Brain microvascular endothelial cell (primary cell): ENCODE results near the gene HIVEP1.
A peak's percentile ranks its signal among the peaks of the same experiment; 100 is the strongest.

Experiments used
- DNase-seq: peaks from one replicate; pipeline ENCODE4 v3.0.0-alpha.2; 2020
- H3K27ac ChIP-seq: fragments of 250-450 bp; sonication (Bioruptor Pico); 2 replicates; pipeline ENCODE4 v1.5.1; 2020; ENCODE audit warnings: mild to moderate bottlenecking, moderate library complexity
- H3K27me3 ChIP-seq: fragments of 250-450 bp; sonication (Bioruptor Pico); replicated peaks from 2 replicates; pipeline ENCODE4 v1.5.1; 2020; ENCODE audit warnings: mild to moderate bottlenecking
- H3K36me3 ChIP-seq: fragments of 250-450 bp; sonication (Bioruptor Pico); replicated peaks from 2 replicates; pipeline ENCODE4 v1.5.1; 2020; ENCODE audit warnings: mild to moderate bottlenecking
- H3K4me3 ChIP-seq: 2 replicates; pipeline ENCODE4 v1.5.1; 2011; ENCODE audit warnings: low read depth, mild to moderate bottlenecking, control low read depth, low read length, moderate library complexity
- in situ Hi-C: cut with HindIII; loops from 2 replicates; pipeline ENCODE4 v1.10.0; 2017; ENCODE audit warnings: low sequenced_read_pairs, low pct_ligation_motif_present
- TF ChIP-seq, protein P1 (sequence below): IDR thresholded peaks from 2 replicates; pipeline ENCODE4 v1.5.1; 2011; ENCODE audit warnings: low read depth, mild to moderate bottlenecking, moderate library complexity, low read length, control low read depth, inconsistent platforms; ENCODE audit errors: missing control alignments

HIVEP1 gene

DNA sequence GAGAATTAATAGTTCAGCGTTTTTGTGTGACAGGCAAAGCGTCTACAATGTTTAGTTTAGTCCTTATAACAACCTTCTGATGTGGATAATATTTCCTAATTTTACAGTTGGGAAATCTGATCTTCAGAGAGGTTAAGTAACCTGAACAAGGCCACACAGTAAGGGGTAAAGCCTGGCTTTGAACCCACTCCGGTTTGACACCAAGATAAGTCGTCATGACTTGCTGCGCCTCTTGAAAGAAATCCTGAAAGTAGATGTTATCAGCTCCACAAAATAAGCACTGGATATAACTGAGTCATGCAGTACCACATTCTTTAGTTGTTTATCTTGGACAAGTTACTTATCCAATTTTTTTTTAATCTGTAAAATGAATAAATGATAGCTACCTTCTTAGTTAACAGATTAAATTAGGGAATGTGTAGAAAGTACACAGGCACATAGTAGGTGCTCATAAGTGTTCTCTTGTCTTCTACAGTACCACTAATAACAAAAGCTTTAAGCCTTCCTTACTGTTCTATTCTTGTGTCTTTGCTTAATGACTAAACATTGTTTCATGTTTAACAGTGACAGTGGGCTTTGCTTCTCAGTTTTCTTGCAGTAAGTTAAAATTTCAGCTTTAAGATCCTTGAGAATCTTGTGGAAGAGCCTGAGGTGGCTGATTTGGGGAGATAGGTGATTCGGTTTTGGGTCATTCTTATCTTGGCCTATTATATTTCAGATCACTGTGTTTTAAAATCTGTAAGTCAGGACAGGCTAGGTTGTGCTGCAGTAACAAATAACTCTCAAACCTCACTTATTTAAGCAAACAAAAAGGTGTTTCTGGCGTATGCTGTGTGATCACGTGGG lies 2.1 kb downstream of the HIVEP1 start:
- TF ChIP-seq, protein P1, sequence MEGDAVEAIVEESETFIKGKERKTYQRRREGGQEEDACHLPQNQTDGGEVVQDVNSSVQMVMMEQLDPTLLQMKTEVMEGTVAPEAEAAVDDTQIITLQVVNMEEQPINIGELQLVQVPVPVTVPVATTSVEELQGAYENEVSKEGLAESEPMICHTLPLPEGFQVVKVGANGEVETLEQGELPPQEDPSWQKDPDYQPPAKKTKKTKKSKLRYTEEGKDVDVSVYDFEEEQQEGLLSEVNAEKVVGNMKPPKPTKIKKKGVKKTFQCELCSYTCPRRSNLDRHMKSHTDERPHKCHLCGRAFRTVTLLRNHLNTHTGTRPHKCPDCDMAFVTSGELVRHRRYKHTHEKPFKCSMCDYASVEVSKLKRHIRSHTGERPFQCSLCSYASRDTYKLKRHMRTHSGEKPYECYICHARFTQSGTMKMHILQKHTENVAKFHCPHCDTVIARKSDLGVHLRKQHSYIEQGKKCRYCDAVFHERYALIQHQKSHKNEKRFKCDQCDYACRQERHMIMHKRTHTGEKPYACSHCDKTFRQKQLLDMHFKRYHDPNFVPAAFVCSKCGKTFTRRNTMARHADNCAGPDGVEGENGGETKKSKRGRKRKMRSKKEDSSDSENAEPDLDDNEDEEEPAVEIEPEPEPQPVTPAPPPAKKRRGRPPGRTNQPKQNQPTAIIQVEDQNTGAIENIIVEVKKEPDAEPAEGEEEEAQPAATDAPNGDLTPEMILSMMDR, result no peak
- H3K27ac ChIP-seq, result peak overlapping the region; percentile 90
- H3K27me3 ChIP-seq, result no peaks in the 10 kb centered on the region
- H3K36me3 ChIP-seq, result peaks cover 13% of the 10 kb centered on the region
- no peak overlapping the region for H3K4me3 ChIP-seq
- in situ Hi-C loops, result loop anchor here (25.0 kb wide), 1 partner anchor 252 kb away; no protein-coding TSS in a partner anchor
- DNase-seq, result peak; percentile 90

DNA sequence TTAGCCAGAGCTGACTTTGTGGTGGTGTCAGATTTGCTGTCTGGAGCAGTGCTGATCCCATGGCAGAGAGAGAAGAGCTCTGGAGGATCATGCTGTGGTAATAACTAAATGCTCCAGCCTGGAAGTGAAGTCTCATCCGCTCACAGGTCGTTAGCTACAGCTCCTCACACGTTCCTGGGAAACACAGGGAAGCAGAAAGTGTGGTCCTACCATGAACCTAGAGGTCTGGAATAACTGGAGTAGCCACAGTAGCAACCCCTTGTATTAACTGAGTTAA lies 2.7 kb downstream of the HIVEP1 start:
- TF ChIP-seq, protein P1, result no peak
- in situ Hi-C loops, result loop anchor here (25.0 kb wide), 1 partner anchor 253 kb away; no protein-coding TSS in a partner anchor
- Histone ChIP-seq H3K27ac (peak overlapping the region; percentile 3), H3K27me3 (no peaks in the 10 kb centered on the region), H3K4me3 (no peak overlapping the region), H3K36me3 (peaks cover 18% of the 10 kb centered on the region)
- DNase-seq, result no peak

DNA sequence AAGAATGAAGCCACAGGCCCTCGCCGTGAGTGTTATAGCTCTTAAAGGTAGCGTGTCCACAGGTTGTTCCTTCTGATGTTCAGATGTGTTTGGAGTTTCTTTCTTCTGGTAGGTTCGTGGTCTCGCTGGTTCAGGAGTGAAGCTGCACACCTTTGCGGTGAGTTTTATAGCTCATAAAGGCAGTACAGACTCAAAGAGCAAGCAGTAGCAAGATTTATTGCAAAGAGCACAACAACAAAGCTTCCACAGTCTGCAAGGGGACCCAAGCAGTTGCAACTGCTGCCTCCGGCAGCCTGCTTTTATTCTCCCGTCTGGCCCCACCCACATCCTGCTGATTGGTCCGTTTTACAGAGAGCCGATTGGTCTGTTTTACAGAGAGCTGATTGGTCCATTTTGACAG lies 5.2 kb downstream of the HIVEP1 start:
- no peak overlapping the region for H3K4me3 ChIP-seq
- in situ Hi-C loops, result loop anchor here (25.0 kb wide), 1 partner anchor 255 kb away; no protein-coding TSS in a partner anchor
- H3K27me3 ChIP-seq, result no peaks in the 10 kb centered on the region
- H3K27ac ChIP-seq, result no peak overlapping the region
- H3K36me3 ChIP-seq, result peaks cover 27% of the 10 kb centered on the region
- no peak for DNase-seq
- TF ChIP-seq, protein P1, result no peak

DNA sequence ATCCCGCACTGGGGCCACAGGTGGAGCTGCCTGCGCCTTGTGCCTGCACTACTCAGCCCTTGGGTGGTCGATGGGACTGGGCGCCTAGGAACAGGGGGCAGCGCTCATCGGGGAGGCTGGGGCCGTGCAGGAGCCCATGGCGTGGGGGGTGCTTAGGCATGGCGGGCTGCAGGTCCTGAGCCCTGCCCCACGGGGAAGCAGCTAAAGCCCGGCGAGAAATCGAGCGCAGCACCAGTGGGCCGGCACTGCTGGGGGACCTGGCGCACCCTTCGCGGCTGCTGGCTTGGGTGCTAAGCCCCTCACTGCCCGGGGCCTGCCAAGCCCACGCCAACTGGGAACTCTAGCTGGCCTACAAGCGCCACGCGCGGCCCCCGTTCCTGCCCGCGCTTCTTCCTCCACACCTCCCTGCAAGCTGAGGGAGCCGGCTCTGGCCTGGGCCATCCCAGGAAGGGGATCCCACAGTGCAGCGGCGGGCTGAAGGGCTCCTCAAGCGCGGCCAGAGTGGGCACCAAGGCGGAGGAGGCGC lies 5.8 kb downstream of the HIVEP1 start:
- Histone ChIP-seq H3K27me3 (no peaks in the 10 kb centered on the region), H3K27ac (no peak overlapping the region), H3K36me3 (peaks cover 27% of the 10 kb centered on the region), H3K4me3 (no peak overlapping the region)
- in situ Hi-C loops, result loop anchor here (25.0 kb wide), 1 partner anchor 256 kb away; no protein-coding TSS in a partner anchor
- TF ChIP-seq, protein P1, result no peak
- DNase-seq, result no peak

DNA sequence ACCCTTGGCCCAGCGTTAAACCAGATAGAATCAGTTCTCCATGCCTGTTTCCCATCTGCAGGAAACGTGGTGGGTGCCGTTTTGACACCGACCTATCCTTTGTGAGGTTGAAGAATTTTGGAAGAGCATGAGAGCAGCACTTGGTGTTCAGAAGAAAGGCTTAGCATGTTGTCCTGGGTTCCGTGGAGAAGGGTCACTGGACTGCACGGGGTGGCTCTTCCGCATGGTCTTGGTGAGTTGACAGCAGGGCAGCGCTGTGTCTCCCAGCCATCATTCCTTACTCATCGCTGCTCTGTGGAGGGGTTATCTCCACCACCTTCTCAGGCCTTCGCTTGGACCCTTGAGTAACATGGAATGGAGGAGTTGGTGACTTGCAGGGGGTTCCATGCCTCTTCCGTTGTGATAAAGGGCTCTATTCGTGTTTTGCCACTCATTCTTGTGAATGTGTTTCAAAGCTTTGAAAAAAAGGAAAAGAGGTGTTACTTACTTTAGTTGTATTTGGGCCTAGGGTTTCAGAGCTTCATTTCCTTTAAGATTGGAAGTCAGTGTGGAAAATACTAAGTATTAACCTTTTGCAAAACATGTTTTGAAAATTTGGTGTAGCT lies 8.2 kb downstream of the HIVEP1 start:
- Histone ChIP-seq H3K4me3 (no peak overlapping the region), H3K36me3 (peaks cover 27% of the 10 kb centered on the region), H3K27ac (no peak overlapping the region), H3K27me3 (no peaks in the 10 kb centered on the region)
- TF ChIP-seq, protein P1, result no peak
- no peak for DNase-seq
- in situ Hi-C loops, result loop anchor here (25.0 kb wide), 1 partner anchor 258 kb away; no protein-coding TSS in a partner anchor
